Measurements from ENCODE around the gene RECQL. TPM values are rescaled to one million over a fixed set of nuclear protein-coding genes. Genes with fewer than 3 reads are reported as not detected.

Gene RECQL
- total RNA-seq, 2 experiments from 2014 or later, result 11.1 to 16.0 TPM

DNA sequence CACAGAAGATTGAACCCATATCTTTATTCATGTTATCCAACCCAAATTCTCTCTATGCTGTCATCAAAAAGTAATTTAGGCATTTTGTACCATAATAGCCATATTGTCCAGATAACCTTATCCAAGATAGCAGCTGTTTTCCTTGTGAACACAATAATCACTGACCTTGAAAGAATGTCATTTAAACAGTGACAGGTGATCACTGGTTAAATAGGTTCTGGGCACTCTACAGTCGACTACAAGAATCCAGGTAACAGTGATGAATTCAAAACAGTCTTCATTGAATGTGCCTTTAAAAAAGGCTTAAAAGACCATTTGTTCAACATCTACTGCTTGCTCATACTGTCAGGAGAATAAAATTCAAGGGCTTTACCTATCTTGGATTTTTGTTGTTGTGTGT is 20.1 kb upstream of the RECQL start:
- Mint-ChIP-seq H3K4me3 (no peak overlapping the region), H3K4me1 (ENCODE audit: low read depth) (no peaks in the 10 kb centered on the region), H3K27ac (no peak overlapping the region), H3K36me3 (ENCODE audit: low read depth) (peaks cover 25% of the 10 kb centered on the region), H3K27me3 (no peaks in the 10 kb centered on the region), H3K9me3 (peaks cover 5% of the 10 kb centered on the region)
- CTCF ChIA-PET, result no interaction called here
- TF ChIP-seq, protein P1, sequence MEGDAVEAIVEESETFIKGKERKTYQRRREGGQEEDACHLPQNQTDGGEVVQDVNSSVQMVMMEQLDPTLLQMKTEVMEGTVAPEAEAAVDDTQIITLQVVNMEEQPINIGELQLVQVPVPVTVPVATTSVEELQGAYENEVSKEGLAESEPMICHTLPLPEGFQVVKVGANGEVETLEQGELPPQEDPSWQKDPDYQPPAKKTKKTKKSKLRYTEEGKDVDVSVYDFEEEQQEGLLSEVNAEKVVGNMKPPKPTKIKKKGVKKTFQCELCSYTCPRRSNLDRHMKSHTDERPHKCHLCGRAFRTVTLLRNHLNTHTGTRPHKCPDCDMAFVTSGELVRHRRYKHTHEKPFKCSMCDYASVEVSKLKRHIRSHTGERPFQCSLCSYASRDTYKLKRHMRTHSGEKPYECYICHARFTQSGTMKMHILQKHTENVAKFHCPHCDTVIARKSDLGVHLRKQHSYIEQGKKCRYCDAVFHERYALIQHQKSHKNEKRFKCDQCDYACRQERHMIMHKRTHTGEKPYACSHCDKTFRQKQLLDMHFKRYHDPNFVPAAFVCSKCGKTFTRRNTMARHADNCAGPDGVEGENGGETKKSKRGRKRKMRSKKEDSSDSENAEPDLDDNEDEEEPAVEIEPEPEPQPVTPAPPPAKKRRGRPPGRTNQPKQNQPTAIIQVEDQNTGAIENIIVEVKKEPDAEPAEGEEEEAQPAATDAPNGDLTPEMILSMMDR (IDR thresholded peaks at IDR 0.05), result no peak
- intact Hi-C loops (cut with DNase I, micrococcal nuclease), result no loop called here
- Histone ChIP-seq H3K4me1 (ENCODE audit: insufficient read depth, low read length) (no peaks in the 10 kb centered on the region), H3K4me3 (ENCODE audit: low read length) (no peak overlapping the region), H3K27ac (ENCODE audit: low read depth in 1 of 2, low read length in 2 of 2) (no peak overlapping the region), H3K27me3 (ENCODE audit: control insufficient read depth in 1 of 2, insufficient read depth in 2 of 2, low read length in 2 of 2) (no peaks in the 10 kb centered on the region), H3K9me3 (ENCODE audit: control insufficient read depth in 1 of 2, insufficient read depth in 1 of 2, low read length in 2 of 2) (no peaks in the 10 kb centered on the region), H3K36me3 (ENCODE audit: insufficient read depth, low read length) (peaks cover 13% of the 10 kb centered on the region)
- no peak for DNase-seq
- POLR2A ChIA-PET, result no interaction called here
- ATAC-seq (ENCODE audit: poor library complexity), result no peak

DNA sequence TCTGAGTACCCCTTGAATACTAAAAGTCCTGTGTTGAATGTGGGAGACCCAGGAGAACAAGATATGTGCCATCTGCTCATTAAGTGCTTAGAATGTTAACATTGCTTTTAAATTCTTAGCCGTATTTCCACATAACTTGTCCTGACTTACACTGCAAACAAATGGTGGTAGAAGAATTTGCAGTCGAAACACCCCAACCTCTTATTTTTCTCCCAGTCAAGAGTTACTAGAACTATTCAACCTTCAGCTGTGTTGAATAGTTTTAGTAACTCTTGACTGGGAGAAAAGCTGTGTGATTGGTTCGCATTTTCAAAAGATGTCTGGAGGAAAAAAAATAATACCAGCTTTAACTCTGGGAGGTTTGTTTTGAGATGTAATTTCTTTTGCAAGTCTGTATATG is 17.0 kb upstream of the RECQL start:
- no peak overlapping the region for H3K27ac Mint-ChIP-seq
- Histone ChIP-seq H3K4me3 (ENCODE audit: low read length) (no peak overlapping the region), H3K36me3 (ENCODE audit: insufficient read depth, low read length) (peaks cover 43% of the 10 kb centered on the region), H3K9me3 (ENCODE audit: control insufficient read depth in 1 of 2, insufficient read depth in 1 of 2, low read length in 2 of 2) (no peaks in the 10 kb centered on the region), H3K4me1 (ENCODE audit: insufficient read depth, low read length) (no peaks in the 10 kb centered on the region), H3K27me3 (ENCODE audit: control insufficient read depth in 1 of 2, insufficient read depth in 2 of 2, low read length in 2 of 2) (no peaks in the 10 kb centered on the region), H3K27ac (ENCODE audit: low read depth in 1 of 2, low read length in 2 of 2) (no peak overlapping the region)
- no peaks in the 10 kb centered on the region for H3K4me1 Mint-ChIP-seq (ENCODE audit: low read depth)
- H3K9me3 Mint-ChIP-seq, result no peaks in the 10 kb centered on the region
- CTCF ChIA-PET, result no interaction called here
- H3K36me3 Mint-ChIP-seq (ENCODE audit: low read depth), result peaks cover 52% of the 10 kb centered on the region
- ATAC-seq (ENCODE audit: poor library complexity) (no peak), DNase-seq (no peak)
- H3K27me3 Mint-ChIP-seq, result no peaks in the 10 kb centered on the region
- TF ChIP-seq, protein P1 (IDR thresholded peaks at IDR 0.05), result no peak
- intact Hi-C loops (cut with DNase I, micrococcal nuclease), result no loop called here
- POLR2A ChIA-PET, result no interaction called here
- no peak overlapping the region for H3K4me3 Mint-ChIP-seq

DNA sequence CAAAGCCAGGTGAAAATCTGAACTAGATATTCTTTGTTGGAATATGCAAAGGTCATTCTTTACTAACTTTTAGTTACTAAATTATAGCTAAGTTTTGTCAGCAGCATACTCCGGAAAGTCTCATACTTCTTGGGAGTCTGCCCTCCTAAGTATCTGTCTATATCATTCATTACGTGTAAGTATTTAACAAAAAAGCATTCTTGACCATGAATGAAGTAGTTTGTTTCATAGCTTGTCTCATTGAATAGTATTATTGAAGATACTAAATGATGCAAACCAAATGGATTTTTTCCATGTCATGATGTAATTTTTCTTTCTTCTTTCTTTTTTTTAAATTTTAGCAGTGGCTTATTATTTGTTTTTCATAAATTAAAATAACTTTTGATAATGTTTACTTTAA is 14.8 kb upstream of the RECQL start:
- Mint-ChIP-seq H3K4me3 (no peak overlapping the region), H3K9me3 (no peaks in the 10 kb centered on the region), H3K4me1 (ENCODE audit: low read depth) (no peaks in the 10 kb centered on the region), H3K27ac (no peak overlapping the region), H3K36me3 (ENCODE audit: low read depth) (peaks cover 72% of the 10 kb centered on the region), H3K27me3 (no peaks in the 10 kb centered on the region)
- Histone ChIP-seq H3K27me3 (ENCODE audit: control insufficient read depth in 1 of 2, insufficient read depth in 2 of 2, low read length in 2 of 2) (no peaks in the 10 kb centered on the region), H3K9me3 (ENCODE audit: control insufficient read depth in 1 of 2, insufficient read depth in 1 of 2, low read length in 2 of 2) (no peaks in the 10 kb centered on the region), H3K36me3 (ENCODE audit: insufficient read depth, low read length) (peaks cover 65% of the 10 kb centered on the region), H3K4me1 (ENCODE audit: insufficient read depth, low read length) (no peaks in the 10 kb centered on the region), H3K4me3 (ENCODE audit: low read length) (no peak overlapping the region), H3K27ac (ENCODE audit: low read depth in 1 of 2, low read length in 2 of 2) (no peak overlapping the region)
- no peak for ATAC-seq (ENCODE audit: poor library complexity)
- POLR2A ChIA-PET, result no interaction called here
- intact Hi-C loops (cut with DNase I, micrococcal nuclease), result no loop called here
- DNase-seq, result no peak
- CTCF ChIA-PET, result no interaction called here
- TF ChIP-seq, protein P1 (IDR thresholded peaks at IDR 0.05), result no peak

All from CD4-positive, alpha-beta T cell (primary cell).